NCI-H446 (cell line): ENCODE results near the gene SLC16A6.
"Not testable (repeated sequence)": the region's sequence is repeated elsewhere in the genome, so short reads cannot be mapped to it uniquely, and the experiment has no call there.

Source experiments
- DNase-seq, 2 experiments: peaks; one replicate each; lab custom pipeline; 2025; lab: John Stamatoyannopoulos, UW

SLC16A6 gene

GRCh38 chr17:68220186-68220585, 70.7 kb downstream of the SLC16A6 start:
- not testable (repeated sequence) for DNase-seq

- not testable (repeated sequence) for DNase-seq
Measured at GRCh38 chr17:68219429-68219828, 71.5 kb downstream of the SLC16A6 start.
